Chondrocyte (in vitro differentiated cells): ENCODE data around the gene GNG7. TPM values are rescaled to one million over a fixed set of nuclear protein-coding genes. Genes with fewer than 3 reads are reported as not detected.
"Not testable (repeated sequence)": the region's sequence is repeated elsewhere in the genome, so short reads cannot be mapped to it uniquely, and the experiment has no call there.

Experiments
- DNase-seq: peaks from one replicate; pipeline ENCODE4 v3.0.0; 2021; ENCODE audit warnings: mixed read lengths, low spot score
- H3K27ac Mint-ChIP-seq: one replicate; pipeline ENCODE4 v1.8.0; 2021; ENCODE audit warnings: mild to moderate bottlenecking, moderate library complexity, mixed read lengths; ENCODE audit not compliant: unreplicated experiment
- H3K27me3 Mint-ChIP-seq: 2 replicates; pipeline ENCODE4 v1.8.0; 2021; ENCODE audit warnings: low read depth, mixed read lengths
- H3K36me3 Mint-ChIP-seq: 2 replicates; pipeline ENCODE4 v1.8.0; 2021; ENCODE audit warnings: low read depth, mixed read lengths
- H3K4me1 Mint-ChIP-seq: 2 replicates; pipeline ENCODE4 v1.8.0; 2021; ENCODE audit warnings: low read depth, mild to moderate bottlenecking, mixed read lengths
- H3K4me3 Mint-ChIP-seq: one replicate; pipeline ENCODE4 v1.8.0; 2021; ENCODE audit warnings: mild to moderate bottlenecking, moderate library complexity, mixed read lengths; ENCODE audit not compliant: unreplicated experiment
- H3K9me3 Mint-ChIP-seq: 2 replicates; pipeline ENCODE4 v1.8.0; 2021; ENCODE audit warnings: low read depth, mixed read lengths
- CTCF ChIP-seq: fragments of 200-600 bp; sonication (generic); IDR thresholded peaks from 2 replicates; pipeline ENCODE4 v1.5.0; 2021; ENCODE audit warnings: antibody characterized with exemption, mild to moderate bottlenecking, moderate library complexity
- total RNA-seq: library from RNA; stranded (reverse); gene quantifications from 3 replicates; pipeline ENCODE4 v1.2.1, GENCODE V29; 2021

Gene GNG7
- total RNA-seq, 1 donor from 2014 or later, result 1.9 TPM

GRCh38 chr19:2716722-2717637 lies 14.5 kb upstream of the GNG7 start:
- H3K36me3 Mint-ChIP-seq, result peaks cover 9% of the 10 kb centered on the region
- H3K27me3 Mint-ChIP-seq, result no peaks in the 10 kb centered on the region
- H3K4me3 Mint-ChIP-seq, result no peak overlapping the region
- H3K9me3 Mint-ChIP-seq, result peaks cover 11% of the 10 kb centered on the region
- DNase-seq, result no peak
- no peak overlapping the region for H3K27ac Mint-ChIP-seq
- peaks cover 10% of the 10 kb centered on the region for H3K4me1 Mint-ChIP-seq
- TF ChIP-seq CTCF, result no peak

- H3K9me3 Mint-ChIP-seq, result peaks cover 11% of the 10 kb centered on the region
- H3K27ac Mint-ChIP-seq, result no peak overlapping the region
- peaks cover 6% of the 10 kb centered on the region for H3K4me1 Mint-ChIP-seq
- no peak overlapping the region for H3K4me3 Mint-ChIP-seq
- H3K36me3 Mint-ChIP-seq, result peaks cover 9% of the 10 kb centered on the region
- no peaks in the 10 kb centered on the region for H3K27me3 Mint-ChIP-seq
- TF ChIP-seq CTCF, result no peak
- no peak for DNase-seq
Observed at GRCh38 chr19:2716275-2716650, 13.8 kb upstream of the GNG7 start.

- Mint-ChIP-seq H3K36me3 (peaks cover 9% of the 10 kb centered on the region), H3K27me3 (no peaks in the 10 kb centered on the region), H3K4me3 (no peak overlapping the region), H3K4me1 (peaks cover 6% of the 10 kb centered on the region), H3K27ac (no peak overlapping the region), H3K9me3 (peaks cover 11% of the 10 kb centered on the region)
- TF ChIP-seq CTCF, result no peak
- DNase-seq, result no peak
Observed at GRCh38 chr19:2715470-2716274, 13.2 kb upstream of the GNG7 start.

GRCh38 chr19:2714531-2715269 lies 12.2 kb upstream of the GNG7 start:
- no peak for DNase-seq
- no peak overlapping the region for H3K4me3 Mint-ChIP-seq
- TF ChIP-seq CTCF, result no peak
- peaks cover 1% of the 10 kb centered on the region for H3K4me1 Mint-ChIP-seq
- H3K36me3 Mint-ChIP-seq, result peaks cover 9% of the 10 kb centered on the region
- peaks cover 11% of the 10 kb centered on the region for H3K9me3 Mint-ChIP-seq
- H3K27ac Mint-ChIP-seq, result no peak overlapping the region
- no peaks in the 10 kb centered on the region for H3K27me3 Mint-ChIP-seq

- DNase-seq, H3K27ac Mint-ChIP-seq, H3K36me3 Mint-ChIP-seq: not testable (repeated sequence)
Observed at GRCh38 chr19:2714102-2714501, 11.6 kb upstream of the GNG7 start.

GRCh38 chr19:2713170-2713569 lies 10.7 kb upstream of the GNG7 start:
- not testable (repeated sequence) for H3K4me1 Mint-ChIP-seq, H3K27ac Mint-ChIP-seq, H3K36me3 Mint-ChIP-seq, H3K27me3 Mint-ChIP-seq, H3K4me3 Mint-ChIP-seq, DNase-seq
- H3K9me3 Mint-ChIP-seq, result peaks cover 11% of the 10 kb centered on the region

More at GRCh38 chr19:2714102-2714501, 11.6 kb upstream of the GNG7 start:
- H3K9me3 Mint-ChIP-seq, result peaks cover 11% of the 10 kb centered on the region
- H3K27me3 Mint-ChIP-seq, H3K4me3 Mint-ChIP-seq, H3K4me1 Mint-ChIP-seq: not testable (repeated sequence)
